NCI-H2081 treated with DMSO at 0.1 percent for 48 hours (cell line): Measurements from ENCODE around the gene CPNE6.

Experiments
- DNase-seq: peaks from one replicate; lab custom pipeline; 2025; lab: John Stamatoyannopoulos, UW

Gene CPNE6

GRCh38 chr14:24086193-24086955 lies 15.0 kb downstream of the CPNE6 start:
- DNase-seq = no peak

GRCh38 chr14:24087004-24087403 lies 15.6 kb downstream of the CPNE6 start:
- no peak for DNase-seq

- DNase-seq = no peak
Observed at GRCh38 chr14:24088095-24088494, 16.7 kb downstream of the CPNE6 start.

GRCh38 chr14:24089890-24090289 lies 18.5 kb downstream of the CPNE6 start:
- no peak for DNase-seq

GRCh38 chr14:24092110-24092504 lies 20.7 kb downstream of the CPNE6 start:
- DNase-seq = no peak

- DNase-seq = no peak
Observed at GRCh38 chr14:24092505-24093206, 21.3 kb downstream of the CPNE6 start.

GRCh38 chr14:24093207-24093900 lies 22.0 kb downstream of the CPNE6 start:
- no peak for DNase-seq

GRCh38 chr14:24093901-24094840 lies 22.8 kb downstream of the CPNE6 start, which contains the start of gene PCK2:
PCK2 (plus strand) TSS chr14:24094311; CDS start chr14:24094406, 95 bp downstream.
- DNase-seq = no peak

GRCh38 chr14:24094841-24095270 lies 23.5 kb downstream of the CPNE6 start:
- DNase-seq = no peak

GRCh38 chr14:24095271-24096068 lies 24.1 kb downstream of the CPNE6 start:
- DNase-seq = no peak

- no peak for DNase-seq
Observed at GRCh38 chr14:24096545-24097181, 25.3 kb downstream of the CPNE6 start.

- no peak for DNase-seq
Observed at GRCh38 chr14:24098229-24098926, 27.0 kb downstream of the CPNE6 start.

- no peak for DNase-seq
Observed at GRCh38 chr14:24098927-24099813, 27.8 kb downstream of the CPNE6 start.

- DNase-seq = no peak
Observed at GRCh38 chr14:24100197-24100981, 29.0 kb downstream of the CPNE6 start.

- no peak for DNase-seq
Observed at GRCh38 chr14:24100982-24101494, 29.7 kb downstream of the CPNE6 start.

GRCh38 chr14:24102357-24103048 lies 31.1 kb downstream of the CPNE6 start:
- DNase-seq = no peak

GRCh38 chr14:24103451-24103850 lies 32.1 kb downstream of the CPNE6 start:
- no peak for DNase-seq
